HG03175 (cell line): ENCODE results near the gene PTPRG.

Experiments used
- ATAC-seq: cut with Tn5 transposase; IDR thresholded peaks from one replicate; pipeline ENCODE4 v1.9.1; 2021; ENCODE audit warnings: mild to moderate bottlenecking, moderate library complexity; ENCODE audit not compliant: unreplicated experiment

PTPRG gene

DNA sequence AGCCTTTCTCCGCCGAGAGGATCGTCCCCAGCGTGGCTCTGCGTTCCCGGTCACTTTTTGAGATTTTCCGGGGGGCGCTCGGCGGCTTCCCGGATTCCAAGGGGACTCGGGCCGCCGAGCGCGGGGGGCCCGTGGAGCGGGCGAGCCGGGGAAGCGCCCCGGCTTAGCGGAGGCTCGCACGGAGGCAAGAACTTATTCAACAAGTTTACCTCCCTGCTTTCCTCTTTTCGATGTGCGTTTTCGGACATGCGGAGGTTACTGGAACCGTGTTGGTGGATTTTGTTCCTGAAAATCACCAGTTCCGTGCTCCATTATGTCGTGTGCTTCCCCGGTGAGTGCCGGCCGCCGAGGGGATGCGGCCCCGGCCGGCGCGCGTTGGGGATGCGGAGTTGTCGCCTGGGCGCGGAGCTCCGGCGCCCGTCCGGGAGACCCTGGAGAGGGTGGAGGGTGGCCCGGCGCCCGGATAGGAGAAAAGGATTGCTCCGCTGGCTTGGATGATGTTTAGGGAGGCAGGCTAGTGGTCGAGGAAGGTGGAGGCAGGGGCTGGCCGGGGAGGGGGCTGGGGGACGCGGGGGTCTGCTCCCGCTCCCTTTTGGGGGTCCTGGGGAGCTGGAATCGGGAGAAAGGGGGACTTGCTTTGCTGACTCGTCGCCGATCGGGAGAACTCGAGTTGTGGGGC lies 810 bp downstream of the PTPRG start:
- ATAC-seq: no peak

DNA sequence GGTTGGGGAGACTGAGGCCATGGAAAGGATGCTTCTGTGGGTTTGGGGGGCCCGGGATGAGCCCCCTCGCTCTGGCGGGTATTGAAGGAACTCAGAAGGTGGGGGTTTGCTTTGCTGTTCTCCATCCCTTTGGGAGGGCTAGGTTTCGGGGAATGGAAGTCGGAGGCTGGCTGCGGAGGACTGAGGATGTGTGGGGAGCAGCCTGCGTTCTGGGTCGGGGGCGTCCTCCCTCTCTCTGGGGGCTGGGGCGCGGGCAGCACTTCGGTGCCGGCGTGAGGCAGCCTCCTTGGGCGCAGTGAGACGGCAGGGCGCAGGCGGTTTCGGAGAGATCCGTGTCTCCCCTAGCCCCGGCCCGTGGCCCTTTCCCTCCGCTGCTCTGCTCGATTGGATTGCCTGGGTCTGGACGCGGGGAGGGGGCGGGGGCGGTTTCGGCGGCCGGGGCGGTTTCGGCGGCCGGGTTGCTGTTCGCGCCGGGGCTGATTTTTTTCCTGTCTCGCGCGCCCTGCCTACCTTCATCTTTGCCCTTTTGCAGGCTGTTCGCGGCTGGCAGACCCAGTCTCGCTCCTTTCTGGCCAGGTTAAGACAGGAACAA lies 1.4 kb downstream of the PTPRG start:
- no peak for ATAC-seq

DNA sequence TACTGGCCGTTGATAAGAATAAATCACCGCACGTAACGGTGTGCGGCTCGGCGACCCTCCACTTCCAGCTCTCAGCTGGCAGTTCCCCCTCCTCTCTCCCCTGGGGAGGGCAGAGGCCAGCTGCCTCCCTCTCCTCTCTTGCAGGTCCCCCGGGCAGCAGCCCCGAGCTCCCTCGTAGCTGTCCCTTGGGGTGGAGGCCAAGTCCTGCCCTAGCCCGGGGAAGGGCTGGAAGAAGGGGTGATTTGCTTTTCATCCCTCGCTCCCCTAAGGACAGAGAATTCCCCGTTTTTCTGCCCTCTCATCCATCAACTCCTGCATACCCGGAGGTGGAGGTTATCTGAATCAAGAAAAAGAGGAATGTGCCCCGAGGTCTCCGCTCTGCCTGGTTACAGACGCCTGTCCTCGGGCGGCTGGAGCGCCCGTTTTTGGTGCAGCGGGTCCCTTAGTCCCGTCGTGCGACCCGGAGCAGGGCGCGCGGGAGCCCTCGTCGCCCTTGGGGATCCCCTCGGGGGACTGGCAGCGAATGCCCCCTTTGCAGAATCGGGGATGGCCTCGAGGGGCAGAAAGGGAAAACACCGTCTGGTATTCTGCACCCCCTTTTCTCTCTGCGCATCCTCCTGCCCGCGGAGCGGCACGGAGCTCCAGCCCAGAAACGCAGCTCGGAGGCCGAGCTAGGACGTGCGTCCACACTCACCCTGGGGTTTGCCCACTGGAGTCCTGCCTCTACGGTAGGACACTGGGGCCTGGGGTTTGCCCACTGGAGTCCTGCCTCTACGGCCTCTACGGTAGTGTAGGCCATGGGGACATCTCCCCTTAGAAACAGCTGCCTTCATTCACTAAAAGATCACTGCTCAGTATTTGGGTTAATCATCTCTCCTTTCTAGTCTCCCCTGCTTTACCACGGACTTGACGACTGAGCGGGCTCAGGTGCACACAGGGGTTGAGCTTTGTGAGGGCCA lies 2.2 kb downstream of the PTPRG start:
- no peak for ATAC-seq

DNA sequence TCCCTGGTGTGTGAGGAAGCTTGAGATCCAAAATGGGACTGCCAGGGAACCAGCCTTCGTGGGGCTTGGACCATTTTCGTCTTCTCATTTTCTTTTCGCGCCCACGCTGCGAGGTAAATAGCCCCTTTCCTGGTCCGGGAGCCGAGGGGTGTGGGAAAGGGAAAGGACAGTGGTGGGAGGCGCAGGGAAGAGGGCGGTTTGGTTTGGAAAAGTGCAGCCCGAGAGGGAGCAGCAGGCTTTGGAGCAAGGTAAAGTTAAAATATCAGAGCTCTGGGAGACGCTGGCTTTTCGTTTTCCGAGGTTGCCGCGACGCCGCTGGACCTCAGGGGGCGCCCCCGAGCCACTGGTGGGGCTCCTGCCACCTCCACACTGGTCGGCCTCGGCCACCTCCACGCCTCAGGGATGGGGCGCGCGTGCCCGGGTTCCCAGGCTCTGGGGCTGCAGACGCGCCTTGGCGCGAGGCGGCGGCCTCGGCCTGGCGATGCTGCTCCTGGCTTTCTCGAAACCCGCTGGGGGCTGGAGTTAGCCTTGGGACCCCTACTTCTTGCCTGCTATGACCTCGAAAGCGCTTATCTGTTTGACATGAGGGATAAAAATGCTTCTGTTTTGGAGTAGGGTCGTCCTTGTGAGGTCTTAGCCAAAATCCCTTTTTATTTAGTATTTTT lies 3.2 kb downstream of the PTPRG start:
- ATAC-seq: no peak

DNA sequence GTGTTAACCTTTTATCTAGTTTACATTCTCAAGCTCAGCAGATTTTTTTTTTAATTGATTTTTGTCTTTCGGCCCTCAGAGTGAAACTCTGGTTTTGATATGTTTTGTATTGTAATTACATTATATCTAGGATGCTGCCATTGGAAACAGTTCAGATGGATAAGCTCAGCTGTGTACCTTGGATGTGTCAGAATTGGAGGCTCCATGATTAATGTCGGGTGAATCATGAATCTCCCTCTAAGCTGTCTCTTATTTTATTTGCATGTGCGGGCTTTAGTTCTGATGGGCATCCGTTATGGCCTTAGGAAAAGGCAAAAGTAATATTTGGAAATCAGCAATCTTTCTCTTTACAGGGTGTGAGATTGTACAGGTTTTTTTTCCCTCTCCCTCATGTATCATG lies 4.2 kb downstream of the PTPRG start:
- no peak for ATAC-seq

DNA sequence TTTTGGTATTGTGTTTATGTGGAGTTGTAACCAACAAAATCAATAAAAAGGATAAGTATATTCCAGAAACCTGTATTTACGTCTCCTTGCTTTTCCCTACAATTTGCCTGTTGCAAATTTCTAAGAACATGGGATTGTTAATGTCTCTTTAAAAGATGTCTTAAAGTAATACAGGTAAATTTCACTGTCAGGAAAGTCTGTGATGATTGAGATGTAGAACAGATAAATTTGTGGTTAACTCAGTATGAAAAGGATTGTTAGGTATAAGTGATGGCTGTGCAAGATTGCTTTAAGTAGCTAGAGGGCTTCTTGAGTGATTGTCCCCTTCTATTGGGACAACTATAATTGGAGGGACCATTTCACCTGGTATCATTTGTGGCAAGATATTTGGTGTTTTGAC lies 6.8 kb downstream of the PTPRG start:
- no peak for ATAC-seq

DNA sequence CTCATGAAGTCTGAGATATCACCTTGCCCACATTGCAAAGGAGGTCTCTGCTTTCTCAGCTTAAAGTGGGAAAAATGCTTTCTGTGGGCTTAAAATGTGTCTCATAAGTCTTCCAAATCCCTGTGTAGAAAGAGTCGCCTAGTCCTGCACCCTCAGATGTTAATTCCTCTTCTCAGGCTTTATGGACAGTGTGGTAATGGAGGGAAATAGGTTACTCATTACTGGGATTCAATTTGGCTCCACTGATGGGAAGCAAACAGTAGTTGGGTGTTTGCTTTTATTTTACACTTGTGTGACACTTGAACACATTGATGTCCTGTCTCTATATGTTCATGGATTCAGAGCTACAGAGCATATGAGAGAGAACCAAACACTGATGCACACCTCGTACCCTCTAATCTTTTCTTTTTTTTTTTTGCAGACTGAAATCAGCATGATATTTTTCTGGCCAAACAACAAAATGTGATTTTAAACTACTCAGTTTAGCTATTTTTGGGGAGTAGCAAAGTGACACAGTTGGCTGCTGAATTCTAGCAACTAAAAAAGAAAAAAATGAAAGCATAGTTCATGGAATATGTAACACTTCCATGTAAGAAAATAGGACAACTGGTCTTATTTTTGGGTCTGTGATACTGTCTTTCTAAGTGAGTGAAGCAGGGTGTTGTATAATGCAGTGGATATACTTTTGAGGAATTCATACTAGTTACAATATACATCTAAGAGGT lies 8.6 kb downstream of the PTPRG start:
- ATAC-seq: no peak

DNA sequence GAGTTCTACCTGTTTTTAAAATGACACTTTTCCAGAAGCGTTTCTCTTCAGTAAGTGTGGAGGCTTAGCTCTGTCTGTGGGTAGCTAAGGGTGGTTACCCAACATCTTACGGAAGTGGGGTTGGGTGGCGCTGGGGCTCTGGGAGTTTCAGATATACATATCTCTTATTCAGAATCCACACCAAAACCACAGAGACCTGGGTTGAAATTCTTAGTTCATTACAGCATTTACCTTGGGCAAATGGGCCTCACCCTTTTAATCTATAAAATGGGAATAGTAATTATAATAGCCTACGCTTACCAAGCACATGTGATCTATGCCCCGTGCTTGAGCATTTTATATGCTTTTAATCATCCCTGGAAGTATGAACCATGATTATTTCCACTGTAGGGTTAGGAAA lies 9.4 kb downstream of the PTPRG start:
- ATAC-seq: no peak

DNA sequence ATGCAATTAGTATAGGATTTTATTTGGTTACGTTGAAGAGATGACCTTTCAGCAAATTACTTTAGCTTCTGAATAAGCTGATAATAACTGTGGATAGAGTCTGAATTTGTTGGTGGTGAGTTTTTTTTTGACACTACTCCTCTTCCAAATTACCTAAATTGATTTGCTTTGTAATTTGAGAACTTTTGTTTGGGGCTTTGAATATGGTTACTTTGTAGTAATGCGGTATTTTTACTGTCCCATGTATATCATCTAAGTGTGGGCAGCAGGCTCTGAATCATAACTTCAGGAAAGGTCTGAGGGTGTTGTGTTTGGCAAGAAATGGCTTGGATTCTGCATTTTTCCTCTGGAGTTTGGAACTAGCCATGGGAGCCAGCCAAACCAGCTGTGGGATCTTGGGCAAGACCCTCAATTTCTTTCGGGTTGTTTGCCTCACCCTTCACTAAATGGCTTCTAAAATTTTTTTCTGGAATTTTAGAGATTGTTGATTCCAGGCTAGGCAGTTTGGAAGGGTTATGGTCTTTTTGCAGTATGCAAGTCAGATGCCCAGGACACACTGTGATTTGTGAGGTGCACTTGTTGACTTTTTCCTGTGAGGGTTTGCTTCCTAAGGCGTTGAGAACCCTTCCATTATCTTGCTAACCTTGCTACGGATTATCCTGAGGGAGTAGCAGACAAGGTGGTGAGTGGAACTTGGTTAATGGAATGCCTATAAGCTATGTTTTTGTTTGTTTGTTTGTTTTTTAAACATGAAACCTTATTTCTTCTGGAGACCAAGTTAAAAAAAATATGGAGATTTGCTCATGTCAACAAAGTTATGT lies 10.4 kb downstream of the PTPRG start:
- no peak for ATAC-seq

DNA sequence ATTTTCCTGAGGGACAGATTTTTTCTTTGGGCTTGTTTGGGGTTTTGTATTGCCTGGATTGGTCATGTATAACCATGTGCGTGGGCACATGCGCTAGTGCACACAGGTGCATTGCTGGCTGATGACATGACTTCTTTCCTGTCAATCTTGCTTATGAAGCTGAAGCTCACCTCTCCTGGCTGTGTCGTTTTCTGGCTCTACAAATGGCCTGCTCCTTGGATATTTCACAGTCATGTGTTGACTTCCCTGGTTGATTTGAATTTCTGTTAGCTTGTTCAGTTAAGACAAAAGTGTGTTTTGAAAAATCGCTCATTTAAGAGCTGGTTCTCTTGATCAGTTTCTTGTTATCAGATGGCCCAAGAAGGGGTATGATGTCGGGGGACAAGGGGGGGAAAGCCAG lies 11.5 kb downstream of the PTPRG start:
- ATAC-seq: no peak

DNA sequence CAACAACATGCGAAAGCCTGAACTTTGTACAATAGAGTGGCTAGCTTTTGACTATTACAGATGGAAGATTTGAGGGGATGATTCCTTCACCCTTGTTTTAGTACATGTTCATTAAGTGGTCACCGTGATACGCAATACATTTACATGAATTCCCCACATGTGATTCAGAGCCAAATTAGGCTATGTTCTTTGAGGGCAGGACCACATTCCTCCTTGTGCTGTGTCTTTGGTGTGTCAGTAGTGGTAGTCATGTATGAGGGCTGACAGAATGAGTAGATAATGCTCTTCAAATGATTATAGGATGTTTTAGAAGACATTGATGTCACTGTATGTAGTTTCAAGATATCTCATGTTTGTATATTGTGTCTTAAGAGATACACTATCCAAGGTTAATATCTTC lies 12.1 kb downstream of the PTPRG start:
- no peak for ATAC-seq

DNA sequence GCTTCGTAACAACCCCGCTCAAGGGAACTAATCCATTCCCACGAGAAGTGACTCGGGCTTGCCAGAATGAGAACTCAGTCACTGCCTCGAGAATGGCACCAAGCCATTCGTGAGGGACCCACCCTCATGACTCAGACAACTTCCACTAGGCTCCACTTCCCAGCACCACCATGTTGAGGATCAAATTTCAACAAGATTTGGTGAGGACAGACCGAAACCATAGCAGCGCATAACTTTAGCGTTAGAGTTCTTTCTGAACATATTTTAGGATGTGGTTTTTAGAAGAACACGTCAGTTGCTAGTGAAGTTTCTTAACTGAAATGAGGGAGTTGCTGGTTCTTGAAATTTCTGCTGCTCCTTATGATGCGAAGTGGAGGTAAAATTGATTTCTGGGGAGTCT lies 13.5 kb downstream of the PTPRG start:
- no peak for ATAC-seq

DNA sequence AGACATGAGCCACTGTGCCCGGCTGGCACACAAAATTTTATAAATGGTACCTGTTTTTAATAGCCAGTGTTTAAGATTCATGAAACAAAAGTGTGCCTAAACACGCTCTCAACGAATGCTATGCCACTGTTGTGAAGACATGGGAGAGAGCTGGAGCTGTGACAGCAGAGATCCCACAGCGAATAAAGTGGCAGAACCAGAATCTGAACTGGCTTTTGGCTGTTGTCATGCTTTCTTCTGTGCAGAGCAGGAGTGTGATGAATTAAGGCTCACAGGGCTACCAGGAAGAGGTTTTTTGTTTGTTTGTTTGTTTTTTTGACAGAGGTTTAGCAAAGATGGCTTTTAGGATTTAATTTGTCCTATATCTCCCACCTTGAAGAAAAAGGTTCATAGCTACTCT lies 14.5 kb downstream of the PTPRG start:
- ATAC-seq: no peak

DNA sequence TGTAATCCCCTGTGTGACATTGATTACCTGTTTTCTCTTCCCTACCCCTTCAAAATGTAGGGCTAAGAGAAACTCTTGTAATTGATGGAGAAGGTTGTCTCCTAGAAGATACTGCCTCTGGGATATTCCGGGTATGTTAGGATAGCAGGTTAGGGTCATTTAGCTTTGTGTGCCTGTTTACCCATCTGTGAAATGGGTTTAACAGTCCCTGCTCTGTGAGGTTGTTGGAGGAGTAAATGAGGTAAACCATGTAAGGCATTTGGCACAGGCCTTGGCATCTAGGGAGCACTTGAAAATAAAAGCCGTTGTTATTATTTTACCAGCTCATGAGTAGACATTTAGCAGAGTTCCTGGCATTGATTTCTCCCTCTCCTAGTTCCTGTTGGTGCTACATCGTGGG lies 16.4 kb downstream of the PTPRG start:
- ATAC-seq: no peak

DNA sequence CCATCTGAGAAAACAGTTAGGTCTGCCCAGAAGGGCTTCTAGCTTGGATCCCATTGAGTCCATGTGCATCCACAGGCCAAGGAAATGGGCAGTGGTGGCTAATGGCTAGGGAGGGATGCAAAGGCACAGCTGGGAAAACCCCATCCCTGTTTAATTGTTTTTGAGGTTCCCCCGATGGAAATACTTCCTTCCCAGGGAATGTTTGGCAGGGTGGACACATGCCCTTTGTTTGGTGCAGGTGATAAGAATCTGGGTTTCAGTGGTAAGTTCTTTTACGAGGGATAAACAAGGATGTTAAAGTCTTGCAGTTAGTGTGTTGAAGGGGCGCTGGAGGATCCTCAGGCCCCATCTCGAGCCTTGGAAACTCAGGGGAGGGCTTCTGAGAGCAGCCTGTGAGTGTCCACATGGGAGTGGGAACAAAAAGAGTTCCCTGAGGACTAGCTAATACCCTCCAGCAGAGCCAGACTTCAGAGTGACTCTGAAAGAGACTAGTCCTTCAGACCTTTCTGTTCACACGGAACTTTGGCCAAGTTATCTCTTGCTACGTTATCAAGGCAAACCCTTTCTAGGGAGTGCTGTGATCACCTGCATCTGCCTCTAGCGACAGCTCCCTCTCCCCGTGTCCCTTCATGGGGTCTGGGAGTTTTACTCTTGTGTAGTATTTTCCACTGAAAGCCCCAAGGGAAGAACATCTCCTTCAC lies 17.4 kb downstream of the PTPRG start:
- ATAC-seq: no peak

DNA sequence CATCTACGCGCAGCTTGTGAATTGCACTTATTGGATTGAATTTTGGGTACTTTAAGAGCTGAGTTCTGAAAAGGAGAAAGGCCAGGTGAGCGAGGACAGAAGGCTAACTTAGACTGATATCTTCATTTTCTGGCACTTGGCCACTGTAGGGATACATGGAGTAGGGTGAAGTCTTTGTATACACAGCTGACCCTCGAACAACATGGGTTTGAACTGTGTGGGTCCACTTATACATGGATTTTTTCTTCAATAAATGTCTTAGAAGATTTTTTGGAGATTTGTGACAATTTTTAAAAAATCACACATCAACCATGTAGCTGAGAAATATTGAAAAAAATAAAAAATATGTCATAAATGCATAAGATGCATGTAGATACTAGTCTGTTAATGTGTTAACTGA lies 18.3 kb downstream of the PTPRG start:
- no peak for ATAC-seq

DNA sequence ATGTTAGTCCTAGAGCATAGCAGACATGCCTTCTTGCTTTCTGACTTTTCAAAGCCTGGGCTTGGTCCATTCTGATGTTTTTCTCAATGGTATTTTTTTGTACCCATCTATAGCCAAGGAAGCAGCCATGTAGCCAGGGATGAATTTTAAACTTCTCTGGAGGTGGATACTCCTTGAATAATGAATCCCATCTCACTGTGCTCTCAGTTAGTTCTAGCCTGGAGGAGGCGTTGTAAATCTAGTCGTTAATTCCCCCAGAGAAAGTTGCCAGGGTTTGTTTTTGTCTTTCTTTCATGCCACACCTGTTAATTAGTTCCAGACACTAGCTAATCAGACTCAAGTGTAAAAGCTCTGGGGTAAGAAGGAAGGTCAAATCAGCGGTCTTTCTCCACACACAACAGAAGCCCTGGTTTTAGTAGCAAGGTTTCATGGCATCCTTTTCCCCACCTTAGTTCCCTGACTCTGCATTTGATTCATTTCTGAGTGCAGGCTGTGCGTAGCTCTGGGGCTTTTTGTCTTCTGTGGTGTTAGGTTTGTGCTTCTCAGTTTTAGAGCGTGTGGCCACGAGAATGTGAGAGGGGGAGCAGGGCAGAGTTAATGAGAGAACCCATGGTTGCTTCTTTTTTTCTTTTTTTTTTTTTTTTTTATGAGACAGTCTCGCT lies 19.7 kb downstream of the PTPRG start:
- ATAC-seq: no peak

DNA sequence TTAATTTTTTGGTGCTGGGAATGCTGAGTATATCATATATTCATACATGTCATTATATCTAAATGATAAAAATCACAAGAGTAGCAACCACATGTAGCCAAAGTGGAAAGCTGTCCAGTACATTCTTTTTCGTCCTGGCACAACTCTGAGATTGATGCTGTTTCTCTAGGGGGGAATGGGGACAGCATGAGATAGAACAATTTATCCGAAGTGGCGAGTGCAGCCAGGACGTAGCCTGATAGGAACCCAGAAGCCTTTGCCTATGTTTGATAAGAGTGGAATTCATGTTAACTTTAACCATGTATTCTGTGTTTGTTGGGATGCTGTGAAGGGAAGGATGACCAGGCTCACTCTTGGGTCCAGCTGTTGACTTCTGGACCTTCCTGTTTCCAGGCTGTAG lies 20.9 kb downstream of the PTPRG start:
- no peak for ATAC-seq

DNA sequence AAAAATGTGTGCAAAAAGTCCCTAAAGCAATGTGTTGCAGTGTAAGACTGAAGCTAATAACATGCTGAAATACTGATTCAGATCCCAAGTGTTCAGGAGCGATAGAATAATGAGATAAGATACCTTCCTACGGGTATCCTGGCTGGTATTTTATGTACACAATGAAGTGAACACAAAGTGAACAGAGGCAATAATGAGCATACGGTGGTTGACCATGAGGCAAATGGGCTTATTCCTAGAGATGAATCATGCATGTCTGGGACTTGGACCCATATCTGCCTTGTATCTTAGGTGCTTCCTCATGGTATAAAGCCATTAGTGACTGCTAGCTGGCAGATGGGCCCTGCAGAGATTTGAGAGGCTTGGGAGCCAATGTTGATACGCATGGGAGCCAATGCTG lies 21.5 kb downstream of the PTPRG start:
- no peak for ATAC-seq
